Endometrial microvascular endothelial cells (primary cell): ENCODE data around the gene TOP3B. TPM values are rescaled to one million over a fixed set of nuclear protein-coding genes. Genes with fewer than 3 reads are reported as not detected.

Experiments
- in situ Hi-C: cut with HindIII; loops from 2 replicates; pipeline ENCODE4 v1.10.0; 2017; ENCODE audit warnings: low sequenced_read_pairs, low pct_unique_long_range_greater_than_20kb; ENCODE audit errors: inconsistent ontology term
- total RNA-seq: library from RNA; depleted of rRNA; stranded (reverse); fragments of >200 nt; gene quantifications from one replicate; pipeline ENCODE4 v1.2.3, GENCODE V29; 2015; ENCODE audit errors: inconsistent ontology term

Gene TOP3B, protein sequence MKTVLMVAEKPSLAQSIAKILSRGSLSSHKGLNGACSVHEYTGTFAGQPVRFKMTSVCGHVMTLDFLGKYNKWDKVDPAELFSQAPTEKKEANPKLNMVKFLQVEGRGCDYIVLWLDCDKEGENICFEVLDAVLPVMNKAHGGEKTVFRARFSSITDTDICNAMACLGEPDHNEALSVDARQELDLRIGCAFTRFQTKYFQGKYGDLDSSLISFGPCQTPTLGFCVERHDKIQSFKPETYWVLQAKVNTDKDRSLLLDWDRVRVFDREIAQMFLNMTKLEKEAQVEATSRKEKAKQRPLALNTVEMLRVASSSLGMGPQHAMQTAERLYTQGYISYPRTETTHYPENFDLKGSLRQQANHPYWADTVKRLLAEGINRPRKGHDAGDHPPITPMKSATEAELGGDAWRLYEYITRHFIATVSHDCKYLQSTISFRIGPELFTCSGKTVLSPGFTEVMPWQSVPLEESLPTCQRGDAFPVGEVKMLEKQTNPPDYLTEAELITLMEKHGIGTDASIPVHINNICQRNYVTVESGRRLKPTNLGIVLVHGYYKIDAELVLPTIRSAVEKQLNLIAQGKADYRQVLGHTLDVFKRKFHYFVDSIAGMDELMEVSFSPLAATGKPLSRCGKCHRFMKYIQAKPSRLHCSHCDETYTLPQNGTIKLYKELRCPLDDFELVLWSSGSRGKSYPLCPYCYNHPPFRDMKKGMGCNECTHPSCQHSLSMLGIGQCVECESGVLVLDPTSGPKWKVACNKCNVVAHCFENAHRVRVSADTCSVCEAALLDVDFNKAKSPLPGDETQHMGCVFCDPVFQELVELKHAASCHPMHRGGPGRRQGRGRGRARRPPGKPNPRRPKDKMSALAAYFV
- 45.5 TPM for total RNA-seq

DNA sequence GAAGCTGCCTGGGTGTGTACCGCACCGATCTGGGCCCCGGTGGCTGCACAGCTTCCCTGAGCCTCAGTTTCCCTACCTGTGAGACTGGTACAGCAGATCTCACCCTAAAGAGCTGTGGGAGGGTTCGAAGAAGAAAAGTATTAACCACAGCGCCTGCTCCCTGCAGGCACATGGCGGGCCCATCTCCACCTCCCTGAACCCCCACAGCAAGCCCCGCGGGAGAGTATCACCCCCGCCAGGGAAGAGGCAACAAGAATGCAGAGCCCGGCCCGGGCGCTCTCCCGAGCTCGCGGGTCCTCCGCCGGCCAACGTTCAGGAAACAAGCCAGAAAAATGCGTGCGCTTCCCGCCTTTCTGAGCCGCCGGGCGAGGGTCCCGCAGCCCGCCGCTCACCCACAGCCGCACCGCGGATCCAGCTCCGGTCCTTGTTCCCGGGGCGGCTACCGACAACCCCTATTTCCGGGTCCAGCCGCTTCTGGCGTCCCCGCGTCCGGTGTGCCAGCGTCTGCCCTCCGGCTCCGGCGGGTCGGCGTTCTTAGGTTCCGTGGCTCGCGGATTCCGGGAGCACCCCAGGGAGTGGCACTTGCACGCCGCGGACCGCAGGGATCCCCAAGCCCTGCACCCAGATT is at the start of gene TOP3B:
Gene TOP3B, minus strand, starts transcription at position 450 of the 628 bp plus-strand sequence. CDS start 7,078 bp downstream, outside the sequence.
- in situ Hi-C loops, result no loop called here

DNA sequence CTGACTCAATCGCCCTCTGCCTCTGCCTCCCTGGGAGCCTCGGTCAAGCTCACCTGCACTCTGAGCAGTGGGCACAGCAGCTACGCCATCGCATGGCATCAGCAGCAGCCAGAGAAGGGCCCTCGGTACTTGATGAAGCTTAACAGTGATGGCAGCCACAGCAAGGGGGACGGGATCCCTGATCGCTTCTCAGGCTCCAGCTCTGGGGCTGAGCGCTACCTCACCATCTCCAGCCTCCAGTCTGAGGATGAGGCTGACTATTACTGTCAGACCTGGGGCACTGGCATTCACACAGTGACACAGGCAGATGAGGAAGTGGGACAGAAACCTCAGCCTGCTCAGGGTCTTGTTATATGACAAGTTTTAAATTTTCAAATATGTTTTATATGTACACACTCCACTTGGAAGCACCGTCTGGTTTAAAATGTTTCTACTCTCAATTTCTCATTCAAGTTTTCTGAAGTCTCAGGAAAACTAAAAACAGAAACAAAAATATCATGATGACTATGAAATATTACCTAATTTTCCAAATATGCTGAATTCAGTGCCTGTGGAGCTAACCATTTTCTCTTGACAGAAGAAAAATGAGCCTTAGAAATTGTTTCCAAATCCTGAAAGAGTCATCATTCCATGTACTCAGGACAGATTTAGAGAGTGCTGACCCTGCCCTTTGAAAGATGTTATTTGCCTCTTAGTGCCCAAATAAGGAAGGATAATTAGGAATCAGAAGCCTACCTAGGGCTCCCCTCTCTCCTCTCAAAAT is 48.8 kb upstream of the TOP3B start:
- in situ Hi-C loops, result no loop called here

DNA sequence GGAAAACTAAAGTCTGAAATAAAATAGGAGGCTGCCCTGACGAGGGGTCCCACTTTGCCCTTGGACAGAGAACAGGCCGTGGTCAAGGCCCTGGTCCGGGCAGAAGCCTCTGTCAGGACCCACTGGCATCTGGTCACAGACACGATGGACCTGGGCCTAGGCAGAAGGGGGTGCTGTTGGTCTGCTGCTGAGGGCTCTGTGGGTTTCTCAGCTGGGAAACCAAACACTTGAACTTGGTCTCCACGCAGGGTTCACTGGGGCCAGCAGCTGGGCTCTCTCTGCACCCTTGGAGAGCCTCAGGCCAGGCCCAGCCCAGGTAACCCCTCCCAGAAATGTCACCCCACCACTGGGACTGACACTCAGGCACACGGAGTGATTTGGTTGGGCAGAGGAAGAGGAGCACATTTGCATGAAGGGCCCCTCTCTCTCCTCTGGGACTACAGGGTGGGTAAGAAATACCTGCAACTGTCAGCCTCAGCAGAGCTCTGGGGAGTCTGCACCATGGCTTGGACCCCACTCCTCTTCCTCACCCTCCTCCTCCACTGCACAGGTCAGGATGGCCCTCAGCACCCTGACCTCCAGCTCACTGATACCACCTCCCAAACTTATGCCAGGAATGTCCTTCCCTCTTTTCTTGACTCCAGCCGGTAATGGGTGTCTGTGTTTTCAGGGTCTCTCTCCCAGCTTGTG is 48.1 kb upstream of the TOP3B start:
- in situ Hi-C loops, result no loop called here

DNA sequence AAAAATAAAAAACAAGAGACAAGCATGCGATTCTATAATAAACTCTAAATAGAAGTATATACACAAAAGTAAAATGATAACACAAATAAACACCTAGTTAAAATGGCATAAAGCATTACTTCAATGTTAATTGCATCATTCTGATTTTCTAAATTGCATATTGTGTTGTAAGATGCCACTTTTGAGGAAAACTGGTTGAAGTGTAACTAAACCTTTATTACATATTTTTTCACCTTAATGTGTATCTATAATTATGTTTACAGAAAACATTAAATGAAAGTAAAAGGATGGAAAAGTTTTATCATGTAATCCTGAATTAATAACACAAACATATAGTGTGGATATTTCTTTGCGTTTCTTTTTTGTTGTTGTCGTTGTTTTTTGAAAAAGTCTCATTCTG is 45.4 kb upstream of the TOP3B start:
- in situ Hi-C loops, result no loop called here

DNA sequence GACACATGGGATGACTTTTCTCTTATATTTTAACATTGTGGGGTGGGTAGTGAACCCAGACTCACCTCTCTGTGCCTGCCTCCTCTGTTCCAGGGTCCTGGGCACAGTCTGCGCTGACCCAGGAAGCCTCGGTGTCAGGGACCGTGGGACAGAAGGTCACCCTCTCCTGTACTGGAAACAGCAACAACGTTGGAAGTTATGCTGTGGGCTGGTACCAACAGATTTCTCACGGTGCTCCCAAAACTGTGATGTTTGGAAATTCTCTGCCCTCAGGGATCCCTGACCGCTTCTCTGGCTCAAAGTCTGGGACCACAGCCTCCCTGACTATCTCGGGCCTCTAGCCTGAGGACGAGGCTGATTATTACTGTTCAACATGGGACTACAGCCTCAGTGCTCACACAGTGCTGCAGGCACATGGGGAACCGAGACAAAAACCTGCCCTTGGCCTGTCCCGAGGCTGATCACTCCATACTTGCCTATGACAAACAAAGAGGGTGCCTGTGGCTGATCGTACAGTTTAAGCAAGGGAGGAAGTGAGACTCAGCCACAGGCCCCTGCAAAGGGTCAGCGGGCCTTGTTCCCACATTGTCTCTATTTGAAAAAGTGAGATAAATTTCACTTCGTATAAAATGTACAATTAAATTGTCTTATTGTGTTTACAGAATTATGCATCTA is 43.7 kb upstream of the TOP3B start:
- in situ Hi-C loops, result no loop called here

DNA sequence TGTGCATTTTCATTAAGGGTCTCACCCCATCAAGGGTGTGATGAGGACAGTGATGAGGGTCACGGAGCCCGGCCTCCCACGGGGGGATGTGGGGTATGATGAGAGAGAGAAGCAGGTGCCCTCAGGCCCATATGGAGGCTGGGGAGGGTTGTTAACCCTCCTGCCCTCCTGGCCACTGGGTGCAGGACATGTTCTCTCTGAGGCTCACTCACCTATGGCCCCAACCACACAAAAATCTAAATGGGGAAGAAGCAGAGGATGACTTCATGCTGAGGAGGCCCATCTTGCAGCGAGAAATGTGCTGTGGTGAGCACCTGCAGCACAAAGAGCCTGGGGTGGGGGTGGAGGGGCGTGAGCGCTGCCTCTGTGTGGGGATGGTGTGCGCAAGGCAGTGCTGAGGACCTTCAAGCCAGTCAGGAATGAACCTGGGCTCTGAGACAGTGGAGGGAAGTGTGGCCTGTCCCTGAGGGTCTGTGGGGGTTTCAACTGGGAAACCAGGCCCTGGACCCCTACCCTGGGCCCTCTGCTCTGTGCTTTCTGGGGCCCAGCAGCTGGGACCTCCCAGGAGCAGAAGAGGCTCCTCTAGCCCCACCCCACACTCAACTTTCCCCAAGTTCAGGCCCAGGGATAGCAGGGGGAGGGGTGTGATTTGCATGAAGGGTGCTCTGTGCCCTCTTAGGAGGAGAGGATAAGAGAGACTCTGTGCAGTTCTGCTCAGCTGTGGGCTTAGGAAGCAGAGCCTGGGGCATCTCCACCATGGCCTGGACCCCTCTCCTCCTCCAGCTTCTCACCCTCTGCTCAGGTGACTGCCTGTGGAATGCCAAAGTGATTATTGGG is 43.0 kb upstream of the TOP3B start:
- in situ Hi-C loops, result no loop called here

DNA sequence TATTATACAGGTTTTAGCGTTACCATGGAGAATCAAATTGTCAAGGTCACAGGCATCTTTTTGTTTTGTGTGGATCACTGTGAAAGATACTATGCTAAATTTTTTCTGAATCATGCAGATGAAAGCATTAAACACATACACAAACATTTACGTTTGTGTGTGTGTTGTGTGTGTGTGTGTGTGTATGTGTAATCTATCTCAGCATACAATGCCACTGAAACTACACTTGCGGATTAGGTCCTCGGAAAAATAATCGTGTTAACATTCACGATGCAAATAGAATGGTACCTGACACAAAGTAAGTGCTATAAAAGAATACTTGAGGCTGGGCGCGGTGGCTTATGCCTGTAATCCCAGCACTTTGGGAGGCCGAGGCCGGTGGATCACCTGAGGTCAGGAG is 41.9 kb upstream of the TOP3B start:
- in situ Hi-C loops, result no loop called here

DNA sequence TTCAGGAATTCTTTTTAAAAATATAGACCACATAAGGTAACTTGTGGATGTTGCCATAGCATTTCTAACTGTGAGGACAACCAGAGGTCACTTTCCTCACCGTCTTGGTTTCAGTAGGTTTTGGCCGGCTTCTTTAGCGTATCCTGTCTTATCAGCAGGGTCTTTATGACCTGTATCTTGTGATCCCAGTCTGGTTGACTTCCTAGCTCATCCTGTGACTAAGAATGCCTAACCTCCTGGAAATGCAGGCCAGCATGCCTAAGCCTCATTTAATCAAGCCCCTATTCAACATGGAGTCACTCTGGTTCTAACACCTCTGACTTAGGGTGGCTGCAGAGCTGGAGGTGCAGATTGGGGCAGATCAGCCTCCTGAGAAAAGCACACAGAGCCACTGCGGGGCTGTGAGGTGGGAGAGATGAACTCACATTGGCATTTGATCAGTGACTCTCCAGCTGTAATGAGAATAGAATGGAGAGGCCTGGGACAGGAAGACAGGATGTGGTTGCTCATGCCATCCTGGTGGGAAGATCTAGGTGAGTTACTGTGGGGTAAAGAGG is 41.1 kb upstream of the TOP3B start:
- in situ Hi-C loops, result no loop called here

DNA sequence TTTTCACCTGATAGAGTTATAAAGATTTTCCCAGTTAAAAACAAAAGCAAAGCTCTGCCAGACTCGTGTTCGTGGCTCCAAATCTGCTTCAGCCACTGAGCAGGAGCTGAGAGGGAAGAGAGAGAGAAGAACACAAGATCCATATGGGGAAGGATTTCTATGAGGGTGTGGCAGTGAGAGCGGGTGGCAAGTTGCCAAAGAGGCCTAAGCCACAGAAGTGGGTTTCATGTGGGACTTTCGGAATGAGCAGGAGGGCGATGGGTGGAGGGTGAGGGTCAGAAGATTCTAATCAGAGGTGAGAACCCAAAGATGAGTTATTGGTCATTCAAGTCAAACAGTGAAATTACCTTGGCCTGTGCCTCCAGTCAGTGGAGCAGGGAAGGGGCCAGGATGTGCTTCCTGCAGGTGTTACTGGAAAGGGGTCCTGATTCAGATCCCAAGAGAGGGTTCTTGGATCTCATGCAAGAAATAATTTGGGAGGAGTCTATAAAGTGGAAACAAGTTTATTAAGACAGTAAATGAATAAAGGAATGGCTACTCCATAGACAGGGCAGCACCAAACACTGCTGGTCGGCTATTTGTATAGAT is 40.5 kb upstream of the TOP3B start:
- in situ Hi-C loops, result no loop called here

DNA sequence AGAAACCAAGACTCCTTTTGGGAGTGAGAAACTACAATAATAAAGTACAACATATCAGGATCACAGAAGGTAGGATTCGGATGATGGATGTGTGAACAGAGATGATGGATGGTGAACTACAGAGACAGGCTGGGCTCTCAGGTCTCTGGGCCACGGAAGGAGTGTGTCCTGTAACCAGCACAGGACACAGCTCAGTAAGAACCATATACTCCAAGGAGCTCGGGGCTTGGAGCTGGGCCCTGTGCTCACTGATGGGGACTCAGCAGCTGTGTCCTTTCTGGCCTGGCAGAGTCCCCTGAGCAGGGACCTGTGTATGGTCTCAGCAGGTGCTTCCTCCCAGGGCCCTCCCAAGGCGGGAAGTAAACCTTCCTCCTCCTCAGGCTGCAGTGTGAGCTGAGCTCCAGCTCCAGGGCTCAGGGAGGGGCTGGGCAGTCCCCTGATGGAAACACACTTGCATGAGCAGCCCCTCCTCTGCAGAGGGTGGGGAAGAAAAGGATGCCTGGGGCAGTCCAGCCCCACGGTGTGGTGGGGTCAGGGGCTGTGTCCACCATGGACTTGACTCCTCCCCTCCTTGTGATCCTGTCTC is 39.8 kb upstream of the TOP3B start:
- in situ Hi-C loops, result no loop called here

DNA sequence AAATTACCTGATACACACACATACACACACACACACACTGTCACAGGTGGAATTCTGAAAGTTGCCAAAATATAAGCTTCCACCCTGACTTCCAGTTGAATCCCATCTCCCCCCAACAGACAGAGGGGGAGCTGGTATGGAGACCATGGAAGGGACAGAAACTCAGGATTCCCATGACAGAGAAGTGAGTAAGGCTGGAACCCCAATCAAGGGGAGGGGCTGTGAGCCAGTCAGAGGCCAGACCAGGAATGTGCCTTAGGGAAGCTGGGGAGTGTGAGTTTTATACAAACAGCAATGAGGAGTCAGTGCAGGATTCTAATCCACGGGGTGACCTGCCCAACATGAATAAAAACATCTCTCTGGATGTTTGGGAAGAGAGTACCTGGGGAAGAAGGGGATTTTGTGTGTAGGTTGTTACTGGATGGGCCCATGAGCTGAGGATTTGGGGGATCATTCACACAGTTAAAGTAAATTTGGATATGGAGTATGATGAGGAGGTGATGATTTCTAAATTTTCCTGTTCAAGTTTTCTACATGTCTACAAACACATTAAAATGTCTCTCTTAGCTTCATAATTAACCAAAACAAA is 38.7 kb upstream of the TOP3B start:
- in situ Hi-C loops, result no loop called here

DNA sequence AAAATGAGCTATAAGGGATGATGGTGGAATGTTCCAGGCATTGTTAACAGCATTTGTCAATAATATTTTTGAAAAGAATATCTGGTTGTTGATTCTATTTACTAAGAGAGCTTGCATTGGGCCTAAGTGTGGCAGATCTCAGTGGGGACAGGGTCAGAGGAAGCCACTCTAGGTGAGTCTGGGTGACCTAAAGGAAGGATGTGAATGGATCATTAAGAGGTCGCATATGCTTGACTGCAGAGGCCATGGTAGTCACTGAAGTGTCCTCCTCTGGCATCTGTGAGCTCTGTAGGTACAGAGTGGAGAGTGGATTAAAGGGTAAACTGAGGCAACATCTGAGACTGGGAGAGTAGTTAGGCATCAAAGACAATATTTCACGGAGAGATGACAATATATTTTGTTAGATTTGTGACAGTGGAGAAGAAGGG is 37.9 kb upstream of the TOP3B start:
- in situ Hi-C loops, result no loop called here

DNA sequence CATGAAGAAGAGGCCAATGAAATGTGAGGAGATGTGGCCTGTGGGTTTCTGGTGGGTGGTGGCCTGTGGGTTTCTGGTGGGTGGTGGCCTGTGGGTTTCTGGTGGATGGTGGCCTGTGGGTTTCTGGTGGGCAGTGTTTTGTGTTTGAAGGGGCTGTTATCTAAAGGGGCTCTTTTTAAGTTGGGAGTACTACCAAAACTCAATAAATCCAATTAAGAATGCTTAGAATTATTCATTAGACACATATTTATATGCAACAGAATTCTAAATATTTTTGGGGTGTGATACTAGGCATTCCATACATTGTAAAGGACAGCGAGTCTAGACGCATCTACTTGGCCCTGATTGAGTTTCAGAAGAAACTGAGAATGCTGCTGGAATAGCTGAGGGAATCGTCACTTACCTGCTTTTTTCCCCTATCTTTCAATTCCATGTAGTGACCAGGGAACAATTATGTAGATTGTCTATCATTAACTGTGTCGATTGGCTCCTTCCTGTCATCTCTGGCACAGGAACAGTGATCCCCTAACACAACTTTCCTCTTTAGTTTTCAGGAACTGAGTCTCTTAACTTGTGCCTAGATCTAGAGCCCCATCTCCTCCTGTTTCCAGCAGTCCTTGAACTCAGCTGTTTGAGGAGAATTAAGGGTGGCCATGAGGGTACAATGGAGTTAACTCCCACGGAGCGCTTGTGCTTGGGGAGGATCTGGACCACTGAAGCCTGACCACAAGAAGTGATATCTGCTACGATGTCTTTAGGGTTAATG is 37.3 kb upstream of the TOP3B start:
- in situ Hi-C loops, result no loop called here

DNA sequence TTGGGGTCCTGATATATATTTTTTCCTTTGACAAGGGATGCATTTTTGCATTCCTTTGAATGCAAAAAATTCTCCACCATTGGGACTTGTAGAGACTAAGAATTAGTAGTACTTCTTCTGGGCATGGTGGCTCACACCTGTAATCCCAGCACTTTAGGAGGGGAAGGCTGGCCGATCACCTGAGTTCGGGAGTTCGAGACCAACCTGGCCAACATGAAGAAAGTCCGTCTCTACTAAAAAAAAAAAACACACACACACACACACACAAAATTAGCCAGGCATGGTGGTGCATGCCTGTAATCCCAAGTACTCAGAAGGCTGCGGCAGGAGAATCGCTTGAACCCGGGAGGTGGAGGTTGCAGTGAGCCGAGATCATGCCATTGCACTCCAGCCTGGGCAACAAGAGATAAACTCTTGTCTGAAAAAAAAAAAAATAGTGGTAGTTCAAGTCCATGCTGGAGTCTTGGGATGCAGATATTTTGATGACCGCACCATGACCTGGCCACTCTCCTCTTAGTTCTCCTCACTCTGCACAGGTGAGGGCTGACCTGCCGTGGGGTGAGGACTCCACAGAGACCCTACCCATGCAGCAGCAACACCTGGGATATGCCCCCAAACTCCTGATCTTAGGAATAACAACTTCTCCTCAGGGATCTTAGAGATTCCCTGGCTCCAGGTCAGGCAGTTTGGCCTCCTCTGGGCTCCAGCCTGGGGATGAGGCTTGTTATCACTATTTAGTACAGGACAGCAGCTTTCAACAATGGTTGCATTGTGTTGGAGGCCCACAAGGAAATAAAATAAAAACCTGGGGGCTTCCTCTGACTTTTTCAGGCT is 36.5 kb upstream of the TOP3B start:
- in situ Hi-C loops, result no loop called here
